Measurements from ENCODE around the gene PPP1R12C.
"Not testable (repeated sequence)": the region's sequence is repeated elsewhere in the genome, so short reads cannot be mapped to it uniquely, and the experiment has no call there.

PPP1R12C gene

GRCh38 chr19:55116859-55117662, at the start of gene PPP1R12C:
Gene PPP1R12C, minus strand, starts transcription at chr19:55117637. Its CDS starts 94 bp downstream, at chr19:55117543.
- no peak for DNase-seq (ENCODE audit: low read depth)

GRCh38 chr19:55166530-55167268, 49.3 kb upstream of the PPP1R12C start, which contains the start of gene DNAAF3:
Gene DNAAF3, minus strand, starts transcription at chr19:55166613. Its CDS starts 200 bp downstream, at chr19:55166413.
- DNase-seq (ENCODE audit: low read depth): no peak

DNA sequence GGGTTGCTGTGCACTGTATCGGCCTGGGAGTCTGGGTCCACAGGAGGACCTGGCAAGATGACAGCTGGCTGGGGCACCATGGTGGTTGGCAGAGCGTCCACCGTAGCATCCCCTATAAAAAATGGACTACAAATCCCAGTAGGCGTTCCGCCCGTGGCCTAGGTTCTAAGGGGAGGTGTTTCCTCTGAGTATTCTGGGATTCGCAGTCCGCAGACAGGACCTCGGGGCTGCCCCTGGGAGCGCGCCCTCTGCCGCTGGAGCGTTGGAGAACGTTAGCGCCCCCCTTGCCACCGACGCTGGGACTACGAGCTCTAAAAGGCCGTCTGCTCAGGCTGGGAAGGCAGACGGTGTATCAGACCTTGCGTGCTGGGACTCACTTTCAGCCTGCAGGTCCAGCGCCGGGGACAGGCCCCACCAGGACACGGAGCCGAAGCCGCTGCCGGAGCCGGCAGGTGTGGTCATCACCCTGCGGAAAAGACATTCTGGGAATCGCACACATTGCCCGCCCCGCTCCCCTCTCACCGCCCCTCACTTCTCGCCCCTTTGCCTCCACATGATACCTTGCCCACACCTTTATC, 48.6 kb upstream of the PPP1R12C start:
- no peak for DNase-seq (ENCODE audit: low read depth)

DNA sequence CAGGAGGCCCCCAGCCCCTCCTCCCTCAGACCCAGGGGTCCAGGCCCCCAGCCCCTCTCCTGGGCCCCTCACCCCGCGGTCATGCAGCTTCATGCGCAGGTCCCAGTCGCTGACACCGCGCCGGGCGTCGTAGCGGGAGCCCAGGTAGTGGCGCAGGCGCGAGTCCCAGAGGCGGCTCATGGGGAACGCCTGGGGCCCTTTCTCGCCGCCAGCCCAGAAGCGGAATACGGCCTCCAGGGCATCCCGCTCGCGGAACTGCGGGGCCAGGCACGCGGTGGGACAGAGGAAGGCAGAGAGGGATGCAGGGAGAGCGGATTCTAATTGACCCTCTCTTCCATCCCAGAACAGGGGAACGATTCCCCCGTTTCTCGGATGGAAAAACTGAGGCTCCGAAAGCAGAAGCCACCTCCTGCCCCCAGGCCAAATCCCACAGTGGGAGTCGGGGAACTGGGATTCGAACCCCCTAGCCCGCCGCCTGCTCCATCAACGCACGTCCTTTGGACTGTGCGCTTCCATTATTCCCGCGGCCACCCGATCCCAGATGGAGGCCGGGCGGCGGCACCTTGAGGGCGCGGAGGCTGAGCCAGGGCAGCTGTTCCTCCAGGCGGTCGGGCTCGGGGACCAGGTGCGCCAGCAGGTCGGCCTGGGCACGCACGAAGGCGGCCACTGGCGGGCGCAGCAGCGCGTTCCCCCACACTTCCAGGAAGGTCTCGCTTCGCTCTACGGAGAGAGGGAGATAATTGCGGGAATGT, 44.3 kb upstream of the PPP1R12C start:
- DNase-seq (ENCODE audit: low read depth): no peak

DNA sequence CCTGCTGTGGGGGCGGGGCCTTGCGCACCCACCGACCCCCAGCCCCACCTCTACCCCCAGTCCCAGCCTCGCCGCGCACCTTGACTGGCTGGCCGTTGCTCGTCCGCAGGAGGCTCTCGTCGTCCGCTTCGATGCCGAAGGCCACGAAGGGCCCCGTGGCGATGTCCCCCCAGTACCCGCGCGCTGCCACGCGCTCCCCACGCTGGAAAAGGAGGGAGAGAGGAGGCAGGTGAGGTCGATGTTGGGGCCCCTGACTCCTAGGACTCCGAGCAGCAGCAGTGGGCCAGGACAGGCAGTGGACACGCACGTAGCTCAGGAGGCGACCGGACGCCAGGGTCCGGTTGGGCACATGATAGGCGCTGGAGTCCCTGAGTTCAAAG, 43.5 kb upstream of the PPP1R12C start:
- no peak for DNase-seq (ENCODE audit: low read depth)

- peak; percentile 61 for DNase-seq (ENCODE audit: low read depth)
These were observed 42.9 kb upstream of the PPP1R12C start for GRCh38 chr19:55160128-55160985.

DNA sequence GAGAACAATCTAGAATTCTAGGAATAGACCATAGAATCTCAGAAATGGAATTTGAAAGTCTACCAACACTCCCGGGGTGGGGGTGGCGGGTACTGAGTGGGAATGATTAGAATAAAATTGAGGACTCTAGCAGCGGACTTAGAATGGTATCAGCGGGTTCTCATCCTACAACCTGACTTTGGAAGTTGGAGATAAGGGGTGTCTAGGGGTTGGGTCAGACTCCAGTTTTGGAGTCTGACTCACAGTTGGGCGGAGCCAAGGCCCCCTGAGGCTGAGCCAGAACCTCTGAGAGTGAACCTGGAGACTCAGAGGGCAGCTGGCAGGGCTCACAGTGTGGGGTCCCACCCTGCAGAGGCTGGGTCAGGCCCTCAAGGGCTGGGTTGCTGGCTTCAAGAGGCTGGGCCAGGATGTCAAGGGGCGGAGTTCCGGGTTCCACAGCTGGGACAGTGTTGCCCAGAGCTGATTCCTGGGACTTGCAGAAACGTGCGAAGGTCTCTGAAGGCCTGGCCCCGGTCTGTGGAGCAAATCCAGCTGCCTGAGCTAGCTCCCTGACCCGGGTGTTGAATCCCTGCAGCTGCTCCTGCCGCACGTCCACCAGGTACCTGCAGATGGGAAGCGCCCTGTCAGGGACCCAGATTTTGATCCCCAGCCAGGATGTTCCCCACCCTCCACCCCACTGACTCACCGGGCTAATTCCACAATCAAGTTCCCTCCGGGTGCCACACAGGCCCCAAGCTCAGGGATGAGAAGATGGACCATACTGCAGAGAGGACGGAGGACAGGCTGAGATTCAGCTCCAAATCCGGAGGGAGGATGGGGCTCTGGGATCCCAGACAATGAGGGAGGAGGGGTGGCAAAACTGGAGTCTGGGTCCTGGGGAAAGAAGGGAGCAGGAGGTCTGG, 41.7 kb upstream of the PPP1R12C start:
- DNase-seq (ENCODE audit: low read depth): no peak

DNA sequence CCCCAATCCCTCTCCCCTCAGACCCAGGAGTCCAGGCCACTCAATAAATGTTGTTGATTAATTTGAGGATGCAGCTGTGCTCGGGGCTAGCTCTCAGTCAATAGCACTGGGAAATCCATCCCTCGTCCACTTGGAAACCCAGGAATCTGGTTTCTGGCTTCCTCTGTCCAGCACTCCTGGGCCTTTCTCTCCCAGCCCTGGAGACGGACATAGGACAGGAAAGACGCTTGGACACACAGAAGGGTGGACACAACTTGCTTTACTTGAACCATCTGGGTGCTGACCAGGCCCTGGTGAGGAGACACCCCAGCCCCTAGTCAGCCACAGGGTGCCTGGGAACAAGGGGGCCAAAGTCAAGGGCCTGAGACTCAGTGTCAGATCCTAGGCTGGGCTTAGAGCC, 41.0 kb upstream of the PPP1R12C start:
- DNase-seq (ENCODE audit: low read depth): no peak

GRCh38 chr19:55157064-55157908, 39.8 kb upstream of the PPP1R12C start, which contains the start of gene TNNI3:
Gene TNNI3, minus strand, starts transcription at chr19:55157732. Its CDS starts 143 bp downstream, at chr19:55157589.
- no peak for DNase-seq (ENCODE audit: low read depth)

DNA sequence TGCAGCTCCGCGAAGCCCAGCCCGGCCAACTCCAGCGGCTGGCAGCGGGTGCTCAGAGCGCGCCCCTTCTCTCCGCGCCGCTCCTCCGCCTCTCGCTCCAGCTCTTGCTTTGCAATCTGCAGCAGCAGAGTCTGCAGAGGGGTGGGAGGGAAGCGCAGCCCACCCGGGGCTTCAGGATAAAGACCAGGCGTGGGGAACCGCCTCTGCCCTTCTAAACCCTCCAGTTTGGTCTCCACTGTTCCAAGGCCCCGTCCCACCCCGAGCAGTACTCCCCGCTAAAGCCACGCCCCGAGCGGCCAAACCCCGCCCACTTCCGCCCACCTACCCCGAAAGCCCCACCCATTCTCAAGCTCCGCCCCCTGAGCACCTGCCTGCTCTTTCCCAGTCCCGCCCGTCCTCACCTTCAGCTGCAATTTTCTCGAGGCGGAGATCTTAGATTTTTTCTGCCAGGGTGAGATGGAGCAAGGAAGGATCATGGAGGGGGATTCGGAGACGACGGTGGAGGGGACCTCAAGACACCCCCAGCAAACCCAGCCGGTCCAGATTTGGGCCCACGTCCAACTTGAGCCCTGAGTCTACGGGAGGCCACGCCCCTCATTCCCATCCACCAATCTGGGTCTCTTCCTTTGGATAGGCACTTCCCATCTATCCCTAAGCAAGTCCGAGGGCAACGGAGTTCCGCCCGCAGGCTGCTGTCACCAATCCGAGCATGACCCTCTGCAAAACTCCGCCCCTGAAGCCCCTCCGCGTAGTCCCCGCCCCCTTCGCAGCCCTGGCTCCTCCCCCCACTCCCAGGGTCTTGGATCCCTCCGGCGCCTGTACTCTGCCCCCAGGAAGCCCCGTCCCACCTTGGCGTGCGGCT, 39.0 kb upstream of the PPP1R12C start:
- DNase-seq (ENCODE audit: low read depth): no peak

GRCh38 chr19:55155784-55156183, 38.3 kb upstream of the PPP1R12C start:
- not testable (repeated sequence) for DNase-seq (ENCODE audit: low read depth)

GRCh38 chr19:55153652-55154264, 36.3 kb upstream of the PPP1R12C start:
- no peak for DNase-seq (ENCODE audit: low read depth)

- no peak for DNase-seq (ENCODE audit: low read depth)
These were observed 34.6 kb upstream of the PPP1R12C start for GRCh38 chr19:55152017-55152416.

- DNase-seq (ENCODE audit: low read depth): no peak
These were observed 31.9 kb upstream of the PPP1R12C start, which contains the start of gene TNNT1 for GRCh38 chr19:55149078-55150003. Gene TNNT1, minus strand, starts transcription at chr19:55149206. Its CDS starts 2,049 bp downstream, at chr19:55147157.

- DNase-seq (ENCODE audit: low read depth): no peak
These were observed 30.3 kb upstream of the PPP1R12C start for GRCh38 chr19:55147545-55148251.

Data from stimulated activated CD8-positive, alpha-beta memory T cell treated with anti-CD3 and anti-CD28 coated beads, Interleukin-12 subunit alpha, Interleukin-12 subunit beta, amount 100 ng/mL, for 4 hours (primary cell).